ENCODE measurements around the gene CIAO2B.

DNA sequence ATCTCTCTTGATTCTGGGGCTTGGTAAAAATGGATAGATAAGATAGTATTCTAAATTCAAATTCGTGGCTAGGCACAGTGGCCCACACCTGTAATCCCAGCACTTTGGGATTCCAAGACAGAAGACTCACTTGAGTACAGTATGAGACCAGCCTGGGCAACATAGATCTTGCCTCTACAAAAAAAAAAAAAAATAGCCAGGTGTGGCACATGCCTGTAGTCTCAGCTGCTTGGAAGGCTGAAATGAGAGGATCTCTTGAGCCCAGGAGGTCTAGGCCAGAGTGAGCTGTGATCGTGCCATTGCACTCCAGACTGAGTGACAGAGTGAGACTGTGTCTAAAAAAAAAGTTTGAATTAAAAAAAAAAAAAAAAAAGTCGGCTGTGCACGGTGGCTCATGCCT, 44.6 kb downstream of the CIAO2B start:
- TF ChIP-seq, protein P1, sequence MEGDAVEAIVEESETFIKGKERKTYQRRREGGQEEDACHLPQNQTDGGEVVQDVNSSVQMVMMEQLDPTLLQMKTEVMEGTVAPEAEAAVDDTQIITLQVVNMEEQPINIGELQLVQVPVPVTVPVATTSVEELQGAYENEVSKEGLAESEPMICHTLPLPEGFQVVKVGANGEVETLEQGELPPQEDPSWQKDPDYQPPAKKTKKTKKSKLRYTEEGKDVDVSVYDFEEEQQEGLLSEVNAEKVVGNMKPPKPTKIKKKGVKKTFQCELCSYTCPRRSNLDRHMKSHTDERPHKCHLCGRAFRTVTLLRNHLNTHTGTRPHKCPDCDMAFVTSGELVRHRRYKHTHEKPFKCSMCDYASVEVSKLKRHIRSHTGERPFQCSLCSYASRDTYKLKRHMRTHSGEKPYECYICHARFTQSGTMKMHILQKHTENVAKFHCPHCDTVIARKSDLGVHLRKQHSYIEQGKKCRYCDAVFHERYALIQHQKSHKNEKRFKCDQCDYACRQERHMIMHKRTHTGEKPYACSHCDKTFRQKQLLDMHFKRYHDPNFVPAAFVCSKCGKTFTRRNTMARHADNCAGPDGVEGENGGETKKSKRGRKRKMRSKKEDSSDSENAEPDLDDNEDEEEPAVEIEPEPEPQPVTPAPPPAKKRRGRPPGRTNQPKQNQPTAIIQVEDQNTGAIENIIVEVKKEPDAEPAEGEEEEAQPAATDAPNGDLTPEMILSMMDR (IDR thresholded peaks at IDR 0.05), result no peak
- no peak for TF ChIP-seq POLR2A (IDR thresholded peaks at IDR 0.05)
- no peak for TF ChIP-seq EP300 (IDR thresholded peaks at IDR 0.05)
- no peak for TF ChIP-seq POLR2AphosphoS5 (IDR thresholded peaks at IDR 0.05)

Measured in sigmoid colon (tissue), 4 donors.